ENCODE measurements around the gene NES. TPM values are rescaled to one million over a fixed set of nuclear protein-coding genes. Genes with fewer than 3 reads are reported as not detected.

NES gene
- total and polyA plus RNA-seq, 2 experiments from 2014 or later: 25.0 to 95.9 TPM

DNA sequence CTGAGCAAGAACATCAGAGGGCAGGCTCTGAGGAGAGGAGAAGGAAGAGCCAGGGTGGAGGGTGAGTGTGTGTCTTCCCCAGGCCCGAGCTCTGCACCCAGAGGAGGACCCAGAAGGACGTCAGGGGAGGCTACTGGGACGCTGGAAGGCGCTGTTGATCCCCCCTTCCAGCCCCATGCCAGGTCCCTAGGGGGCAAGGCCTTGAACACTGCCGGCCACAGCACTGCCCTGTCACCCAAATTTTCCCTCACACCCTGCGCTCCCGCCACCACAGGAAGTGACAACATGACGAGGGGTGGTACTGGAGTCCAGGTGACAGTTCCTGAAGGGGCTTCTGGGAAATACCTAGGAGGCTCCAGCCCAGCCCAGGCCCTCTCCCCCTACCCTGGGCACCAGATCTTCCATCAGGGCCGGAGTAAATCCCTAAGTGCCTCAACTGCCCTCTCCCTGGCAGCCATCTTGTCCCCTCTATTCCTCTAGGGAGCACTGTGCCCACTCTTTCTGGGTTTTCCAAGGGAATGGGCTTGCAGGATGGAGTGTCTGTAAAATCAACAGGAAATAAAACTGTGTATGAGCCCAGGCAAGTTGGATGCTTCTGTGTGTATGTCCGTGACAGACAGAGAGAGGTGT, 18.1 kb downstream of the NES start:
- no peaks in the 10 kb centered on the region for H3K36me3 ChIP-seq (ENCODE audit: insufficient read depth)
- no peak overlapping the region for H2AFZ ChIP-seq
- H3K27me3 Mint-ChIP-seq (ENCODE audit: insufficient read depth, low read depth, poor library complexity): peaks cover 53% of the 10 kb centered on the region
- H3K36me3 Mint-ChIP-seq (ENCODE audit: low read depth): peaks cover 2% of the 10 kb centered on the region; the same call in 1 of the 3 replicates
- no peaks in the 10 kb centered on the region for H3K9me2 ChIP-seq (ENCODE audit: insufficient read depth)
- no peak overlapping the region for H3K27ac Mint-ChIP-seq
- no peak overlapping the region for H3K27ac ChIP-seq (ENCODE audit: low read depth)
- peaks cover 56% of the 10 kb centered on the region for H3K4me1 ChIP-seq (ENCODE audit: insufficient read depth)
- DNase-seq (ENCODE audit: low spot score): no peak
- H3K79me2 ChIP-seq (replicated peaks; ENCODE audit: insufficient read depth): no peaks in the 10 kb centered on the region
- no peak overlapping the region for H3K4me3 ChIP-seq
- no peak overlapping the region; the same call in 2 of the 3 replicates for H3K4me3 Mint-ChIP-seq
- H3K27me3 ChIP-seq (ENCODE audit: insufficient read depth): peaks cover 58% of the 10 kb centered on the region
- peaks cover 71% of the 10 kb centered on the region for H3K4me1 Mint-ChIP-seq
- peaks cover 24% of the 10 kb centered on the region; the same call in 1 of the 2 replicates for H3F3A ChIP-seq (replicated peaks; ENCODE audit: low read depth)
- no peaks in the 10 kb centered on the region for H4K20me1 ChIP-seq (replicated peaks; ENCODE audit: insufficient read depth)
- H3K4me2 ChIP-seq: 0 out of 2 replicates have a peak overlapping the region, but pooled peaks have one; percentile 60
- ATAC-seq: no peak
- H3K9me3 Mint-ChIP-seq: no peaks in the 10 kb centered on the region; the same call in 1 of the 3 replicates
- no peak for TF ChIP-seq CREB1 (CRISPR knock-in tag; IDR thresholded peaks at IDR 0.05; ENCODE audit: low read depth)
- TF ChIP-seq, protein P1, sequence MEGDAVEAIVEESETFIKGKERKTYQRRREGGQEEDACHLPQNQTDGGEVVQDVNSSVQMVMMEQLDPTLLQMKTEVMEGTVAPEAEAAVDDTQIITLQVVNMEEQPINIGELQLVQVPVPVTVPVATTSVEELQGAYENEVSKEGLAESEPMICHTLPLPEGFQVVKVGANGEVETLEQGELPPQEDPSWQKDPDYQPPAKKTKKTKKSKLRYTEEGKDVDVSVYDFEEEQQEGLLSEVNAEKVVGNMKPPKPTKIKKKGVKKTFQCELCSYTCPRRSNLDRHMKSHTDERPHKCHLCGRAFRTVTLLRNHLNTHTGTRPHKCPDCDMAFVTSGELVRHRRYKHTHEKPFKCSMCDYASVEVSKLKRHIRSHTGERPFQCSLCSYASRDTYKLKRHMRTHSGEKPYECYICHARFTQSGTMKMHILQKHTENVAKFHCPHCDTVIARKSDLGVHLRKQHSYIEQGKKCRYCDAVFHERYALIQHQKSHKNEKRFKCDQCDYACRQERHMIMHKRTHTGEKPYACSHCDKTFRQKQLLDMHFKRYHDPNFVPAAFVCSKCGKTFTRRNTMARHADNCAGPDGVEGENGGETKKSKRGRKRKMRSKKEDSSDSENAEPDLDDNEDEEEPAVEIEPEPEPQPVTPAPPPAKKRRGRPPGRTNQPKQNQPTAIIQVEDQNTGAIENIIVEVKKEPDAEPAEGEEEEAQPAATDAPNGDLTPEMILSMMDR (conservative IDR thresholded peaks at IDR 0.05; ENCODE audit: low read depth in 2 of 2): peak in 1 of 2 experiments; percentile 11; a peak in 1 of 4 replicates

DNA sequence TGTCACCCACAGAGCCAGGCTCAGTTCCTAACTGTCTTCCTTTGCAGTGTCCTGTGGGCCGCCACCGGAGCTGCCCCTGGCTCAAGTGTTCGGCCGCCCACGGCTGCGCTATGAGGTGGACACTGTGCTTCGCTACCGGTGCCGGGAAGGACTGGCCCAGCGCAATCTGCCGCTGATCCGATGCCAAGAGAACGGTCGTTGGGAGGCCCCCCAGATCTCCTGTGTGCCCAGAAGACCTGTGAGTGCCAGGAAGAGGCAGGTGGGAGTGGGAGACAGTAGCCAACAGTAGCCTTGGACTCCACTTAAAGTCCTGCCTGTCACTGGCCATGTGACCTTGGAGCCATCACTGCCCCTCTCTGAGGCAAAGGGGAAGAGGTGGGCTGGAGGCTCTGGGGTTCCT, 18.7 kb downstream of the NES start:
- H3K4me1 ChIP-seq (ENCODE audit: insufficient read depth): peaks cover 50% of the 10 kb centered on the region
- H3K79me2 ChIP-seq (replicated peaks; ENCODE audit: insufficient read depth): no peaks in the 10 kb centered on the region
- H3K4me3 ChIP-seq: no peak overlapping the region
- Mint-ChIP-seq H3K4me1 (peaks cover 66% of the 10 kb centered on the region), H3K4me3 (no peak overlapping the region), H3K27me3 (ENCODE audit: insufficient read depth, low read depth, poor library complexity) (peaks cover 53% of the 10 kb centered on the region), H3K9me3 (no peaks in the 10 kb centered on the region; the same call in 2 of the 3 replicates), H3K36me3 (ENCODE audit: low read depth) (peaks cover 2% of the 10 kb centered on the region; the same call in 1 of the 3 replicates), H3K27ac (no peak overlapping the region)
- no peaks in the 10 kb centered on the region for H3K9me2 ChIP-seq (ENCODE audit: insufficient read depth)
- no peak for DNase-seq (ENCODE audit: low spot score)
- no peak overlapping the region for H2AFZ ChIP-seq
- no peak overlapping the region for H3K4me2 ChIP-seq
- H3K27me3 ChIP-seq (ENCODE audit: insufficient read depth): peaks cover 62% of the 10 kb centered on the region
- H3K27ac ChIP-seq (ENCODE audit: low read depth): no peak overlapping the region
- ATAC-seq: no peak
- peaks cover 24% of the 10 kb centered on the region; the same call in 1 of the 2 replicates for H3F3A ChIP-seq (replicated peaks; ENCODE audit: low read depth)
- no peaks in the 10 kb centered on the region for H3K36me3 ChIP-seq (ENCODE audit: insufficient read depth)
- TF ChIP-seq ZNF331 (CRISPR knock-in tag; IDR thresholded peaks at IDR 0.05; ENCODE audit: low read depth) (no peak), CREB1 (CRISPR knock-in tag; IDR thresholded peaks at IDR 0.05; ENCODE audit: low read depth) (no peak), EZH2phosphoT487 (IDR thresholded peaks at IDR 0.05; ENCODE audit: unreplicated experiment) (no peak), EZH2 (IDR thresholded peaks at IDR 0.05; ENCODE audit: low read depth, unreplicated experiment) (no peak)
- TF ChIP-seq, protein P1 (conservative IDR thresholded peaks at IDR 0.05; ENCODE audit: low read depth in 2 of 2): no peak
- TF ChIP-seq, protein P2, sequence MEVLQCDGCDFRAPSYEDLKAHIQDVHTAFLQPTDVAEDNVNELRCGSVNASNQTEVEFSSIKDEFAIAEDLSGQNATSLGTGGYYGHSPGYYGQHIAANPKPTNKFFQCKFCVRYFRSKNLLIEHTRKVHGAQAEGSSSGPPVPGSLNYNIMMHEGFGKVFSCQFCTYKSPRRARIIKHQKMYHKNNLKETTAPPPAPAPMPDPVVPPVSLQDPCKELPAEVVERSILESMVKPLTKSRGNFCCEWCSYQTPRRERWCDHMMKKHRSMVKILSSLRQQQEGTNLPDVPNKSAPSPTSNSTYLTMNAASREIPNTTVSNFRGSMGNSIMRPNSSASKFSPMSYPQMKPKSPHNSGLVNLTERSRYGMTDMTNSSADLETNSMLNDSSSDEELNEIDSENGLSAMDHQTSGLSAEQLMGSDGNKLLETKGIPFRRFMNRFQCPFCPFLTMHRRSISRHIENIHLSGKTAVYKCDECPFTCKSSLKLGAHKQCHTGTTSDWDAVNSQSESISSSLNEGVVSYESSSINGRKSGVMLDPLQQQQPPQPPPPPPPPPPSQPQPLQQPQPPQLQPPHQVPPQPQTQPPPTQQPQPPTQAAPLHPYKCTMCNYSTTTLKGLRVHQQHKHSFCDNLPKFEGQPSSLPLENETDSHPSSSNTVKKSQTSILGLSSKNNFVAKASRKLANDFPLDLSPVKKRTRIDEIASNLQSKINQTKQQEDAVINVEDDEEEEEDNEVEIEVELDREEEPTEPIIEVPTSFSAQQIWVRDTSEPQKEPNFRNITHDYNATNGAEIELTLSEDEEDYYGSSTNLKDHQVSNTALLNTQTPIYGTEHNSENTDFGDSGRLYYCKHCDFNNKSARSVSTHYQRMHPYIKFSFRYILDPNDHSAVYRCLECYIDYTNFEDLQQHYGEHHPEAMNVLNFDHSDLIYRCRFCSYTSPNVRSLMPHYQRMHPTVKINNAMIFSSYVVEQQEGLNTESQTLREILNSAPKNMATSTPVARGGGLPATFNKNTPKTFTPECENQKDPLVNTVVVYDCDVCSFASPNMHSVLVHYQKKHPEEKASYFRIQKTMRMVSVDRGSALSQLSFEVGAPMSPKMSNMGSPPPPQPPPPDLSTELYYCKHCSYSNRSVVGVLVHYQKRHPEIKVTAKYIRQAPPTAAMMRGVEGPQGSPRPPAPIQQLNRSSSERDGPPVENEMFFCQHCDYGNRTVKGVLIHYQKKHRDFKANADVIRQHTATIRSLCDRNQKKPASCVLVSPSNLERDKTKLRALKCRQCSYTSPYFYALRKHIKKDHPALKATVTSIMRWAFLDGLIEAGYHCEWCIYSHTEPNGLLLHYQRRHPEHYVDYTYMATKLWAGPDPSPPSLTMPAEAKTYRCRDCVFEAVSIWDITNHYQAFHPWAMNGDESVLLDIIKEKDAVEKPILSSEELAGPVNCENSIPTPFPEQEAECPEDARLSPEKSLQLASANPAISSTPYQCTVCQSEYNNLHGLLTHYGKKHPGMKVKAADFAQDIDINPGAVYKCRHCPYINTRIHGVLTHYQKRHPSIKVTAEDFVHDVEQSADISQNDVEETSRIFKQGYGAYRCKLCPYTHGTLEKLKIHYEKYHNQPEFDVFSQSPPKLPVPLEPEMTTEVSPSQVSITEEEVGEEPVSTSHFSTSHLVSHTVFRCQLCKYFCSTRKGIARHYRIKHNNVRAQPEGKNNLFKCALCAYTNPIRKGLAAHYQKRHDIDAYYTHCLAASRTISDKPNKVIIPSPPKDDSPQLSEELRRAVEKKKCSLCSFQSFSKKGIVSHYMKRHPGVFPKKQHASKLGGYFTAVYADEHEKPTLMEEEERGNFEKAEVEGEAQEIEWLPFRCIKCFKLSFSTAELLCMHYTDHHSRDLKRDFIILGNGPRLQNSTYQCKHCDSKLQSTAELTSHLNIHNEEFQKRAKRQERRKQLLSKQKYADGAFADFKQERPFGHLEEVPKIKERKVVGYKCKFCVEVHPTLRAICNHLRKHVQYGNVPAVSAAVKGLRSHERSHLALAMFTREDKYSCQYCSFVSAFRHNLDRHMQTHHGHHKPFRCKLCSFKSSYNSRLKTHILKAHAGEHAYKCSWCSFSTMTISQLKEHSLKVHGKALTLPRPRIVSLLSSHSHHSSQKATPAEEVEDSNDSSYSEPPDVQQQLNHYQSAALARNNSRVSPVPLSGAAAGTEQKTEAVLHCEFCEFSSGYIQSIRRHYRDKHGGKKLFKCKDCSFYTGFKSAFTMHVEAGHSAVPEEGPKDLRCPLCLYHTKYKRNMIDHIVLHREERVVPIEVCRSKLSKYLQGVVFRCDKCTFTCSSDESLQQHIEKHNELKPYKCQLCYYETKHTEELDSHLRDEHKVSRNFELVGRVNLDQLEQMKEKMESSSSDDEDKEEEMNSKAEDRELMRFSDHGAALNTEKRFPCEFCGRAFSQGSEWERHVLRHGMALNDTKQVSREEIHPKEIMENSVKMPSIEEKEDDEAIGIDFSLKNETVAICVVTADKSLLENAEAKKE (CRISPR knock-in tag; IDR thresholded peaks at IDR 0.05): no peak
- TF ChIP-seq, protein P3, sequence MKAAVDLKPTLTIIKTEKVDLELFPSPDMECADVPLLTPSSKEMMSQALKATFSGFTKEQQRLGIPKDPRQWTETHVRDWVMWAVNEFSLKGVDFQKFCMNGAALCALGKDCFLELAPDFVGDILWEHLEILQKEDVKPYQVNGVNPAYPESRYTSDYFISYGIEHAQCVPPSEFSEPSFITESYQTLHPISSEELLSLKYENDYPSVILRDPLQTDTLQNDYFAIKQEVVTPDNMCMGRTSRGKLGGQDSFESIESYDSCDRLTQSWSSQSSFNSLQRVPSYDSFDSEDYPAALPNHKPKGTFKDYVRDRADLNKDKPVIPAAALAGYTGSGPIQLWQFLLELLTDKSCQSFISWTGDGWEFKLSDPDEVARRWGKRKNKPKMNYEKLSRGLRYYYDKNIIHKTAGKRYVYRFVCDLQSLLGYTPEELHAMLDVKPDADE (IDR thresholded peaks at IDR 0.05): no peak
- H4K20me1 ChIP-seq (replicated peaks; ENCODE audit: insufficient read depth): no peaks in the 10 kb centered on the region
